Lung (tissue), 12 donors: ENCODE results near the gene KAT8. TPM values are rescaled to one million over a fixed set of nuclear protein-coding genes. Genes with fewer than 3 reads are reported as not detected.

Experiments used
- ATAC-seq: fragments of 200-7000 bp; cut with Tn5 transposase; one replicate; pipeline ENCODE4 v1.9.1; 2020; ENCODE audit warnings: moderate number of reproducible peaks; ENCODE audit not compliant: insufficient read depth, low FRiP score
- DNase-seq, 3 donors: peaks; one replicate each; pipeline ENCODE4 v3.0.0-alpha.2; 2013 to 2017
- H3K27ac ChIP-seq, 2 donors: one replicate each; pipeline ENCODE4 v1.5.1; 2013; ENCODE audit warnings: mild to moderate bottlenecking in 2 of 2, moderate library complexity in 2 of 2, control low read depth in 1 of 2, inconsistent platforms in 1 of 2, low read depth in 1 of 2, low read length in 1 of 2
- H3K27me3 ChIP-seq, 3 donors: one replicate each; pipeline ENCODE4 v1.5.1; 2013; ENCODE audit warnings: low read length in 2 of 3; ENCODE audit not compliant: control insufficient read depth in 3 of 3, insufficient read depth in 3 of 3
- H3K36me3 ChIP-seq, 4 donors: one replicate each; pipeline ENCODE4 v1.5.1; 2013; ENCODE audit warnings: low read length in 4 of 4, mild to moderate bottlenecking in 1 of 4, moderate library complexity in 1 of 4; ENCODE audit not compliant: control insufficient read depth in 4 of 4, insufficient read depth in 4 of 4
- H3K4me1 ChIP-seq, 5 donors: one replicate each; pipeline ENCODE4 v1.5.1; 2013; ENCODE audit warnings: low read length in 5 of 5, mild to moderate bottlenecking in 2 of 5, moderate library complexity in 1 of 5; ENCODE audit not compliant: control insufficient read depth in 5 of 5, insufficient read depth in 5 of 5
- H3K4me3 ChIP-seq: one replicate; pipeline ENCODE4 v1.5.1; 2013; ENCODE audit warnings: mild to moderate bottlenecking, control low read depth, moderate library complexity
- H3K9ac ChIP-seq, 2 donors: one replicate each; pipeline ENCODE4 v1.5.1; 2013; ENCODE audit warnings: low read length in 2 of 2, control low read depth in 1 of 2; ENCODE audit not compliant: insufficient read depth in 1 of 2
- H3K9me3 ChIP-seq, 4 donors: one replicate each; pipeline ENCODE4 v1.5.1; 2013; ENCODE audit warnings: low read length in 3 of 4, mild to moderate bottlenecking in 1 of 4, moderate library complexity in 1 of 4; ENCODE audit not compliant: control insufficient read depth in 4 of 4, insufficient read depth in 3 of 4
- WGBS, 2 donors: extraction: QIAGEN DNeasy Blood & Tissue Kit; methylation state at CpG; one replicate each; pipeline ENCODE4 v1.1.7; 2013; 5-methylcytosine and 5-hydroxymethylcytosine counted together
- polyA plus RNA-seq, 2 donors: library from polyadenylated mRNA; stranded (reverse); fragments of 200-250 nt; gene quantifications; one replicate each; pipeline ENCODE4 v1.2.1, GENCODE V29; 2013
- total RNA-seq, 2 donors: library from RNA; depleted of rRNA in 1 of 2; stranded (reverse); fragments of >200 nt in 1 of 2; gene quantifications; one replicate each; pipeline ENCODE4 v1.2.1, GENCODE V29; 2014 to 2021
- TF ChIP-seq, protein P1 (sequence below): IDR thresholded peaks from 2 replicates; pipeline ENCODE4 v1.5.1; 2012; ENCODE audit warnings: mild to moderate bottlenecking; ENCODE audit errors: control extremely low read depth, extremely low read depth
- donor health status: control.
- donor health status: control.
- donor health status: Bipolar disorder and iron deficiency.
- donor health status: healthy.
- donor health status: DM: yes; HTN: yes; CAD: no.

The KAT8 gene
- total and polyA plus RNA-seq, 4 donors, result 53.0 to 73.2 (median 60.8) TPM

DNA sequence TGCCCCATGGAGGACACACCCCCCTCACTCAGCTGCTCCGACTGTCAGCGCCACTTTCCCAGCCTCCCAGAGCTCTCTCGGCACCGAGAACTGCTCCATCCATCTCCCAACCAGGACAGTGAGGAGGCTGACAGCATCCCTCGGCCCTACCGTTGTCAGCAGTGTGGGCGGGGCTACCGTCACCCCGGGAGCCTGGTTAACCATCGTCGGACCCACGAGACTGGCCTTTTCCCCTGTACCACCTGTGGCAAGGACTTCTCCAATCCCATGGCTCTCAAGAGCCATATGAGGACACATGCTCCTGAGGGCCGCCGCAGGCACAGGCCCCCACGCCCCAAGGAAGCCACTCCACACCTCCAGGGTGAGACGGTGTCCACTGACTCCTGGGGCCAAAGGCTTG lies 41.1 kb upstream of the KAT8 start:
- no peaks in the 10 kb centered on the region for H3K27me3 ChIP-seq
- H3K9me3 ChIP-seq, result no peaks in the 10 kb centered on the region
- no peak overlapping the region for H3K9ac ChIP-seq
- no peak for ATAC-seq
- no peak overlapping the region for H3K4me3 ChIP-seq
- TF ChIP-seq, protein P1, sequence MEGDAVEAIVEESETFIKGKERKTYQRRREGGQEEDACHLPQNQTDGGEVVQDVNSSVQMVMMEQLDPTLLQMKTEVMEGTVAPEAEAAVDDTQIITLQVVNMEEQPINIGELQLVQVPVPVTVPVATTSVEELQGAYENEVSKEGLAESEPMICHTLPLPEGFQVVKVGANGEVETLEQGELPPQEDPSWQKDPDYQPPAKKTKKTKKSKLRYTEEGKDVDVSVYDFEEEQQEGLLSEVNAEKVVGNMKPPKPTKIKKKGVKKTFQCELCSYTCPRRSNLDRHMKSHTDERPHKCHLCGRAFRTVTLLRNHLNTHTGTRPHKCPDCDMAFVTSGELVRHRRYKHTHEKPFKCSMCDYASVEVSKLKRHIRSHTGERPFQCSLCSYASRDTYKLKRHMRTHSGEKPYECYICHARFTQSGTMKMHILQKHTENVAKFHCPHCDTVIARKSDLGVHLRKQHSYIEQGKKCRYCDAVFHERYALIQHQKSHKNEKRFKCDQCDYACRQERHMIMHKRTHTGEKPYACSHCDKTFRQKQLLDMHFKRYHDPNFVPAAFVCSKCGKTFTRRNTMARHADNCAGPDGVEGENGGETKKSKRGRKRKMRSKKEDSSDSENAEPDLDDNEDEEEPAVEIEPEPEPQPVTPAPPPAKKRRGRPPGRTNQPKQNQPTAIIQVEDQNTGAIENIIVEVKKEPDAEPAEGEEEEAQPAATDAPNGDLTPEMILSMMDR, result no peak
- 82 to 83% methylated on average over 13 to 16 of the region's 16 CpGs for WGBS, 2 donors
- H3K27ac ChIP-seq, result no peak overlapping the region
- peaks cover 7 to 19% (median 9%) of the 10 kb centered on the region in 5 donors for H3K4me1 ChIP-seq
- DNase-seq, result no peak
- peaks cover 9 to 53% (median 32%) of the 10 kb centered on the region in 4 donors for H3K36me3 ChIP-seq

- TF ChIP-seq, protein P1, result no peak
- Histone ChIP-seq H3K4me1 (peaks cover 2 to 17% (median 7%) of the 10 kb centered on the region in 5 donors), H3K27ac (no peak overlapping the region), H3K36me3 (peaks cover 9 to 55% (median 35%) of the 10 kb centered on the region in 4 donors), H3K9ac (no peak overlapping the region), H3K9me3 (no peaks in the 10 kb centered on the region), H3K27me3 (no peaks in the 10 kb centered on the region), H3K4me3 (no peak overlapping the region)
- WGBS, 2 donors, result 96% methylated on average over 13 of the region's 13 CpGs
- no peak for DNase-seq
- ATAC-seq, result no peak
These were observed 40.4 kb upstream of the KAT8 start for GRCh38 chr16:31077024-31077423.

- Histone ChIP-seq H3K4me3 (no peak overlapping the region), H3K27me3 (no peaks in the 10 kb centered on the region), H3K9ac (no peak overlapping the region), H3K9me3 (no peaks in the 10 kb centered on the region), H3K4me1 (peaks cover 0 to 10% (median 5%) of the 10 kb centered on the region in 5 donors), H3K27ac (no peak overlapping the region), H3K36me3 (peaks cover 9 to 60% (median 36%) of the 10 kb centered on the region in 4 donors)
- DNase-seq, result no peak
- no peak for ATAC-seq
- TF ChIP-seq, protein P1, result no peak
- 94 to 95% methylated on average over 30 of the region's 30 CpGs for WGBS, 2 donors
These were observed 39.7 kb upstream of the KAT8 start for GRCh38 chr16:31077592-31078396.
